COLO668 (cell line): ENCODE data around the gene ZNF667.

Source experiments
- DNase-seq: peaks from one replicate; lab custom pipeline; 2025; ENCODE audit not compliant: unreplicated experiment; lab: John Stamatoyannopoulos, UW

Gene ZNF667

GRCh38 chr19:56393119-56394012 lies 83.8 kb downstream of the ZNF667 start, which contains the start of gene ZNF582:
TSS of gene ZNF582 (minus strand) at chr19:56393534. CDS start at chr19:56391752, 1,782 bp downstream.
- peak; percentile 83 for DNase-seq
